GM12878 (cell line): Measurements from ENCODE around the gene PARD6A. TPM values are rescaled to one million over a fixed set of nuclear protein-coding genes. Genes with fewer than 3 reads are reported as not detected.

Experiments
- ATAC-seq: fragments of 200-7000 bp; cut with Tn5 transposase; 3 replicates; pipeline ENCODE4 v1.9.1; 2020; ENCODE audit warnings: mild to moderate bottlenecking, moderate library complexity
- BruUV-seq: library from RNA; stranded (reverse); fragments of 400-500 nt; replicated peaks from 2 replicates; lab custom pipeline; 2021; lab: Mats Ljungman, UMichigan
- CTCF ChIA-PET: fragments of 300-600 bp; sonication (Branson Sonifier 250); formaldehyde crosslinking; extraction: SDS; loops from one replicate; lab custom pipeline; 2021; ENCODE audit warnings: inconsistent platforms; lab: Yijun Ruan, JAX
- POLR2A ChIA-PET: fragments of 350-600 bp; formaldehyde crosslinking; extraction: SDS; loops from one replicate; lab custom pipeline; 2021; ENCODE audit warnings: inconsistent platforms; lab: Charles Lee
- RAD21 ChIA-PET: fragments of 300-600 bp; sonication (Branson Sonifier 250); formaldehyde crosslinking; loops from one replicate; lab custom pipeline; 2023; ENCODE audit warnings: antibody characterized with exemption; ENCODE audit not compliant: unreplicated experiment; lab: Charles Lee
- SMC1A ChIA-PET: fragments of 300-600 bp; sonication (Branson Sonifier 250); formaldehyde crosslinking; loops from one replicate; lab custom pipeline; 2023; ENCODE audit not compliant: unreplicated experiment, uncharacterized antibody; lab: Charles Lee
- DNase-seq: peaks from one replicate; pipeline ENCODE4 v3.0.0-alpha.2; 2011; ENCODE audit warnings: low read depth, low spot score
- FAIRE-seq: peaks from 3 replicates; lab custom pipeline; 2011; peaks lifted over from hg19 to GRCh38; lab: Jason Lieb, UNC
- H2AFZ ChIP-seq: 2 replicates; pipeline ENCODE4 v1.6.0; 2011; ENCODE audit warnings: low read depth, low read length, control low read depth; ENCODE audit not compliant: control insufficient read depth
- H3K27ac ChIP-seq: 2 replicates; pipeline ENCODE4 v1.5.1; 2011; ENCODE audit warnings: control low read depth; ENCODE audit not compliant: control insufficient read depth, insufficient read depth
- H3K27me3 ChIP-seq, 2 experiments: replicated peaks in 1 of 2; 2 replicates each; pipeline versions ENCODE4 v1.6.0 to v1.6.1; 2011; ENCODE audit warnings: low read length in 1 of 2; ENCODE audit not compliant: control insufficient read depth in 2 of 2, insufficient read depth in 2 of 2
- H3K36me3 ChIP-seq, 2 experiments: 2 replicates each; pipeline ENCODE4 v1.5.1; 2011; ENCODE audit warnings: low read length in 1 of 2; ENCODE audit not compliant: control insufficient read depth in 2 of 2, insufficient read depth in 2 of 2
- H3K4me1 ChIP-seq: 2 replicates; pipeline ENCODE4 v1.6.1; 2011; ENCODE audit warnings: mild to moderate bottlenecking, low read length, moderate library complexity, mixed read lengths; ENCODE audit not compliant: control insufficient read depth, insufficient read depth
- H3K4me2 ChIP-seq: 2 replicates; pipeline ENCODE4 v1.6.0; 2011; ENCODE audit warnings: control low read depth; ENCODE audit not compliant: control insufficient read depth, insufficient read depth
- H3K4me3 ChIP-seq: fragments of 200-600 bp; sonication (generic); 2 replicates; pipeline ENCODE4 v1.5.1; 2016
- H3K79me2 ChIP-seq: 2 replicates; pipeline ENCODE4 v1.6.0; 2011; ENCODE audit warnings: low read length; ENCODE audit not compliant: control insufficient read depth, insufficient read depth
- H3K9ac ChIP-seq: 2 replicates; pipeline ENCODE4 v1.8.0; 2011; ENCODE audit warnings: low read length, control low read depth, mixed read lengths; ENCODE audit not compliant: control insufficient read depth, insufficient read depth
- H3K9me3 ChIP-seq: replicated peaks from 3 replicates; pipeline ENCODE4 v1.5.1; 2011; ENCODE audit warnings: mild to moderate bottlenecking, low read length; ENCODE audit not compliant: control insufficient read depth, insufficient read depth
- H4K20me1 ChIP-seq: 2 replicates; pipeline ENCODE4 v1.6.0; 2011; ENCODE audit not compliant: control insufficient read depth, insufficient read depth
- BACH1 ChIP-seq: fragments of 450-650 bp; IDR thresholded peaks from 2 replicates; pipeline ENCODE4 v1.6.1; 2017; ENCODE audit warnings: mild to moderate bottlenecking, borderline replicate concordance
- BHLHE40 ChIP-seq, 2 experiments: fragments of 450-650 bp in 1 of 2; IDR thresholded peaks; 2 replicates each; pipeline ENCODE4 v1.6.1; 2011 to 2017; ENCODE audit warnings: low read depth in 2 of 2, borderline replicate concordance in 1 of 2, improper control_type of control experiment in 1 of 2, low read length in 1 of 2, mild to moderate bottlenecking in 1 of 2
- CHD1 ChIP-seq: IDR thresholded peaks from 2 replicates; pipeline ENCODE4 v1.6.1; 2012; ENCODE audit warnings: low read depth, low read length, improper control_type of control experiment
- EP300 ChIP-seq, 2 experiments: fragments of 150-350 bp in 1 of 2; IDR thresholded peaks; 2 replicates each; pipeline ENCODE4 v1.6.1; 2011 to 2012; ENCODE audit warnings: low read depth in 2 of 2, low read length in 2 of 2, borderline replicate concordance in 1 of 2, improper control_type of control experiment in 1 of 2, inconsistent platforms in 1 of 2; ENCODE audit not compliant: control insufficient read depth in 1 of 2
- ETV6 ChIP-seq, 2 experiments: fragments of 450-650 bp in 1 of 2; IDR thresholded peaks in 1 of 2; conservative IDR thresholded peaks in 1 of 2; 2 replicates each; pipeline ENCODE4 v1.6.1; 2014; ENCODE audit warnings: antibody characterized with exemption in 1 of 2, borderline replicate concordance in 1 of 2, low read depth in 1 of 2, mild to moderate bottlenecking in 1 of 2, moderate library complexity in 1 of 2
- MAX ChIP-seq: IDR thresholded peaks from 2 replicates; pipeline ENCODE4 v1.6.1; 2012; ENCODE audit warnings: low read depth, low read length, improper control_type of control experiment
- NFXL1 ChIP-seq: fragments of 450-650 bp; IDR thresholded peaks from 2 replicates; pipeline ENCODE4 v1.6.1; 2017; ENCODE audit warnings: antibody characterized with exemption, mild to moderate bottlenecking, borderline replicate concordance
- SKIL ChIP-seq: fragments of 450-650 bp; IDR thresholded peaks from 2 replicates; pipeline ENCODE4 v1.6.1; 2017; ENCODE audit warnings: mild to moderate bottlenecking, low read depth, inconsistent platforms; ENCODE audit not compliant: poor library complexity, severe bottlenecking
- YY1 ChIP-seq: IDR thresholded peaks from 2 replicates; pipeline ENCODE4 v1.6.1; 2011; ENCODE audit warnings: low read depth, mild to moderate bottlenecking, low read length
- ZBTB11 ChIP-seq: fragments of 450-650 bp; formaldehyde crosslinking; IDR thresholded peaks from 2 replicates; pipeline ENCODE4 v1.5.0; 2022; ENCODE audit warnings: mild to moderate bottlenecking, missing genetic modification characterization
- WGBS: methylation state at CpG from one replicate; pipeline ENCODE4 v1.1.6; 2016; ENCODE audit warnings: low lambda C conversion rate; ENCODE audit not compliant: insufficient replicate concordance, insufficient coverage; ENCODE audit errors: missing lambda C conversion rate; 5-methylcytosine and 5-hydroxymethylcytosine counted together
- in situ Hi-C: fragments of 300-500 bp; cut with MboI; formaldehyde crosslinking; loops from 9 replicates; pipeline ENCODE4 v1.14.3; 2018; ENCODE audit warnings: mixed read lengths
- intact Hi-C: fragments of 100-400 bp; cut with micrococcal nuclease; formaldehyde crosslinking; loops from one replicate; pipeline ENCODE4 v1.14.2; 2022; ENCODE audit not compliant: unreplicated experiment
- polyA plus RNA-seq, 11 experiments: library from polyadenylated mRNA; depleted of rRNA in 4 of 11; unstranded in 6 of 11; stranded (reverse) in 5 of 11; fragments of >200 nt; fragmentation: Nextera tagmentation in 4 of 11; fragmentation: Illumina TruSeq in 1 of 11; extraction: Ambion mirVana in 4 of 11; extraction: Trizol in 1 of 11; gene quantifications; 1 replicate in 1 of 11; 2 replicates in 10 of 11; pipeline versions ENCODE4 v1.2.1 to v1.2.3, GENCODE V29; 2011 to 2016; ENCODE audit warnings: inconsistent platforms in 2 of 11, missing spikeins in 2 of 11, low read depth in 1 of 11
- total RNA-seq, 4 experiments: library from RNA; depleted of rRNA in 3 of 4; stranded (reverse); fragments of >200 nt in 3 of 4; fragmentation: Illumina TruSeq in 1 of 4; extraction: Trizol in 1 of 4; gene quantifications; 2 replicates each; pipeline versions ENCODE4 v1.2.1 to v1.2.3, GENCODE V29; 2013 to 2021
- TF ChIP-seq, protein P1 (sequence below): fragments of 450-650 bp; IDR thresholded peaks from 2 replicates; pipeline ENCODE4 v1.6.1; 2014; ENCODE audit warnings: mild to moderate bottlenecking

The PARD6A gene
- total and polyA plus RNA-seq, 10 of the 15 experiments (the other 5 are each of a cell fraction or from before 2014, with no cell fraction given), result 0.42 to 10.1 (median 4.4) TPM

- TF ChIP-seq SKIL, result no peak
- no peak for TF ChIP-seq EP300 (IDR thresholded peaks at IDR 0.05; ENCODE audit: borderline replicate concordance in 1 of 2, control insufficient read depth in 1 of 2, low read depth in 2 of 2, low read length in 2 of 2)
These were observed 28.2 kb upstream of the PARD6A start (continued) for GRCh38 chr16:67632415-67633172.

DNA sequence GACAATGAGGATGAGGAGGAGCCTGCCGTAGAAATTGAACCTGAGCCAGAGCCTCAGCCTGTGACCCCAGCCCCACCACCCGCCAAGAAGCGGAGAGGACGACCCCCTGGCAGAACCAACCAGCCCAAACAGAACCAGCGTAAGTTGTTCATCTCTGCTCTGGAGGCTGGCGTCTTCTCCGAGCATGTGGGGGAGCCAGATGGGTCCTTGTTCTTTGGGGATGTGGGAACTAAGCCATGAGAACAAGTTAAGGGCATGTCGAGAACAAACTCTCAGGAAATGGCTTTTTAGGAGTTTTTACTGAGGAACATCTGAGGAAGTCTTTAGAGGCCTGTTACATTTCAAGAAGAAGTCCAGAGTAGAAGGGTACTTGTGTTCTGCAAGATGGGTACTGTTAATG, 24.0 kb upstream of the PARD6A start:
- ChIA-PET POLR2A (no interaction called here), RAD21 (no interaction called here), CTCF (no interaction called here), SMC1A (no interaction called here)
- Histone ChIP-seq H3K4me2 (no peak overlapping the region), H3K79me2 (no peaks in the 10 kb centered on the region), H3K9me3 (no peaks in the 10 kb centered on the region), H3K9ac (no peak overlapping the region), H3K36me3 (peaks cover 17 to 24% of the 10 kb centered on the region in 2 experiments), H3K4me1 (no peaks in the 10 kb centered on the region), H2AFZ (no peak overlapping the region), H4K20me1 (no peaks in the 10 kb centered on the region), H3K4me3 (no peak overlapping the region), H3K27me3 (no peaks in the 10 kb centered on the region), H3K27ac (no peak overlapping the region)
- FAIRE-seq, result no peak
- in situ Hi-C loops, result no loop called here
- BruUV-seq, result no TSS peak
- 100% methylated on average over 8 of the region's 8 CpGs for WGBS
- intact Hi-C loops, result no loop called here
- DNase-seq, result no peak
- no peak for ATAC-seq
- TF ChIP-seq, protein P1, sequence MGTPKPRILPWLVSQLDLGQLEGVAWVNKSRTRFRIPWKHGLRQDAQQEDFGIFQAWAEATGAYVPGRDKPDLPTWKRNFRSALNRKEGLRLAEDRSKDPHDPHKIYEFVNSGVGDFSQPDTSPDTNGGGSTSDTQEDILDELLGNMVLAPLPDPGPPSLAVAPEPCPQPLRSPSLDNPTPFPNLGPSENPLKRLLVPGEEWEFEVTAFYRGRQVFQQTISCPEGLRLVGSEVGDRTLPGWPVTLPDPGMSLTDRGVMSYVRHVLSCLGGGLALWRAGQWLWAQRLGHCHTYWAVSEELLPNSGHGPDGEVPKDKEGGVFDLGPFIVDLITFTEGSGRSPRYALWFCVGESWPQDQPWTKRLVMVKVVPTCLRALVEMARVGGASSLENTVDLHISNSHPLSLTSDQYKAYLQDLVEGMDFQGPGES, result no peak
- TF ChIP-seq MAX (no peak), BHLHE40 (IDR thresholded peaks at IDR 0.05; ENCODE audit: borderline replicate concordance in 1 of 2, low read depth in 2 of 2, low read length in 1 of 2) (no peak), YY1 (no peak), CHD1 (no peak), ETV6 (conservative IDR thresholded peaks at IDR 0.05 in 1 of 2, IDR thresholded peaks at IDR 0.05 in 1 of 2; ENCODE audit: borderline replicate concordance in 1 of 2, low read depth in 1 of 2) (no peak), ZBTB11 (CRISPR knock-in tag) (no peak), BACH1 (no peak), NFXL1 (no peak), SKIL (no peak)
